ENCODE data around the gene GMDS. TPM values are rescaled to one million over a fixed set of nuclear protein-coding genes. Genes with fewer than 3 reads are reported as not detected.

Gene GMDS
- total RNA-seq, 2 donors from 2014 or later: 18.2 to 20.5 TPM

GRCh38 chr6:1819007-1819406 lies 426.4 kb downstream of the GMDS start:
- H3K4me1 Mint-ChIP-seq: peaks cover 7% of the 10 kb centered on the region
- ATAC-seq: no peak
- H3K9me3 ChIP-seq (ENCODE audit: control insufficient read depth, low read length, poor library complexity, severe bottlenecking): no peaks in the 10 kb centered on the region
- H3K27ac Mint-ChIP-seq: no peak overlapping the region
- no peaks in the 10 kb centered on the region for H3K27me3 Mint-ChIP-seq
- no peak for DNase-seq
- peaks cover 2% of the 10 kb centered on the region for H3K36me3 Mint-ChIP-seq (ENCODE audit: low read depth)
- H3K4me3 Mint-ChIP-seq: no peak overlapping the region

- H3K9me3 ChIP-seq (ENCODE audit: control insufficient read depth, low read length, poor library complexity, severe bottlenecking): no peaks in the 10 kb centered on the region
- no peak overlapping the region for H3K4me3 Mint-ChIP-seq
- peaks cover 2% of the 10 kb centered on the region for H3K36me3 Mint-ChIP-seq (ENCODE audit: low read depth)
- H3K27ac Mint-ChIP-seq: no peak overlapping the region
- ATAC-seq: no peak
- H3K4me1 Mint-ChIP-seq: no peaks in the 10 kb centered on the region
- DNase-seq: no peak
- no peaks in the 10 kb centered on the region for H3K27me3 Mint-ChIP-seq
Measured at GRCh38 chr6:1817033-1817761, 428.2 kb downstream of the GMDS start.

- H3K4me1 Mint-ChIP-seq: no peaks in the 10 kb centered on the region
- H3K27ac Mint-ChIP-seq: no peak overlapping the region
- H3K4me3 Mint-ChIP-seq: no peak overlapping the region
- ATAC-seq: no peak
- DNase-seq: no peak
- H3K27me3 Mint-ChIP-seq: no peaks in the 10 kb centered on the region
- peaks cover 6% of the 10 kb centered on the region for H3K36me3 Mint-ChIP-seq (ENCODE audit: low read depth)
- H3K9me3 ChIP-seq (ENCODE audit: control insufficient read depth, low read length, poor library complexity, severe bottlenecking): no peaks in the 10 kb centered on the region
Measured at GRCh38 chr6:1815827-1816452, 429.5 kb downstream of the GMDS start.

- no peak overlapping the region for H3K27ac Mint-ChIP-seq
- H3K27me3 Mint-ChIP-seq: no peaks in the 10 kb centered on the region
- ATAC-seq (no peak), DNase-seq (no peak)
- peaks cover 6% of the 10 kb centered on the region for H3K36me3 Mint-ChIP-seq (ENCODE audit: low read depth)
- no peaks in the 10 kb centered on the region for H3K4me1 Mint-ChIP-seq
- H3K4me3 Mint-ChIP-seq: no peak overlapping the region
- H3K9me3 ChIP-seq (ENCODE audit: control insufficient read depth, low read length, poor library complexity, severe bottlenecking): no peaks in the 10 kb centered on the region
Measured at GRCh38 chr6:1814279-1814678, 431.1 kb downstream of the GMDS start.

GRCh38 chr6:1812487-1812886 lies 432.9 kb downstream of the GMDS start:
- DNase-seq (no peak), ATAC-seq (no peak)
- Mint-ChIP-seq H3K4me3 (no peak overlapping the region), H3K4me1 (no peaks in the 10 kb centered on the region), H3K27me3 (no peaks in the 10 kb centered on the region), H3K27ac (no peak overlapping the region), H3K36me3 (ENCODE audit: low read depth) (peaks cover 6% of the 10 kb centered on the region)
- no peaks in the 10 kb centered on the region for H3K9me3 ChIP-seq (ENCODE audit: control insufficient read depth, low read length, poor library complexity, severe bottlenecking)

- no peak overlapping the region for H3K4me3 Mint-ChIP-seq
- H3K36me3 Mint-ChIP-seq (ENCODE audit: low read depth): peaks cover 6% of the 10 kb centered on the region
- H3K9me3 ChIP-seq (ENCODE audit: control insufficient read depth, low read length, poor library complexity, severe bottlenecking): no peaks in the 10 kb centered on the region
- ATAC-seq (no peak), DNase-seq (no peak)
- H3K4me1 Mint-ChIP-seq: no peaks in the 10 kb centered on the region
- no peaks in the 10 kb centered on the region for H3K27me3 Mint-ChIP-seq
- H3K27ac Mint-ChIP-seq: no peak overlapping the region
Measured at GRCh38 chr6:1812034-1812433, 433.4 kb downstream of the GMDS start.

GRCh38 chr6:1810880-1811279 lies 434.5 kb downstream of the GMDS start:
- ATAC-seq: no peak
- DNase-seq: no peak
- Mint-ChIP-seq H3K4me1 (no peaks in the 10 kb centered on the region), H3K36me3 (ENCODE audit: low read depth) (peaks cover 6% of the 10 kb centered on the region), H3K27me3 (no peaks in the 10 kb centered on the region), H3K4me3 (no peak overlapping the region), H3K27ac (no peak overlapping the region)
- no peaks in the 10 kb centered on the region for H3K9me3 ChIP-seq (ENCODE audit: control insufficient read depth, low read length, poor library complexity, severe bottlenecking)

GRCh38 chr6:1809291-1809988 lies 436.0 kb downstream of the GMDS start:
- H3K36me3 Mint-ChIP-seq (ENCODE audit: low read depth): peaks cover 6% of the 10 kb centered on the region
- no peak overlapping the region for H3K27ac Mint-ChIP-seq
- no peaks in the 10 kb centered on the region for H3K9me3 ChIP-seq (ENCODE audit: control insufficient read depth, low read length, poor library complexity, severe bottlenecking)
- no peak for DNase-seq
- ATAC-seq: no peak
- no peak overlapping the region for H3K4me3 Mint-ChIP-seq
- H3K4me1 Mint-ChIP-seq: no peaks in the 10 kb centered on the region
- H3K27me3 Mint-ChIP-seq: no peaks in the 10 kb centered on the region

GRCh38 chr6:1806935-1807334 lies 438.5 kb downstream of the GMDS start:
- H3K4me3 Mint-ChIP-seq: no peak overlapping the region
- H3K27me3 Mint-ChIP-seq: no peaks in the 10 kb centered on the region
- H3K36me3 Mint-ChIP-seq (ENCODE audit: low read depth): peaks cover 1% of the 10 kb centered on the region
- H3K27ac Mint-ChIP-seq: no peak overlapping the region
- ATAC-seq (no peak), DNase-seq (no peak)
- no peaks in the 10 kb centered on the region for H3K4me1 Mint-ChIP-seq
- no peaks in the 10 kb centered on the region for H3K9me3 ChIP-seq (ENCODE audit: control insufficient read depth, low read length, poor library complexity, severe bottlenecking)

- Mint-ChIP-seq H3K27me3 (no peaks in the 10 kb centered on the region), H3K36me3 (ENCODE audit: low read depth) (no peaks in the 10 kb centered on the region), H3K4me3 (no peak overlapping the region), H3K4me1 (no peaks in the 10 kb centered on the region), H3K27ac (no peak overlapping the region)
- no peak for ATAC-seq
- no peaks in the 10 kb centered on the region for H3K9me3 ChIP-seq (ENCODE audit: control insufficient read depth, low read length, poor library complexity, severe bottlenecking)
- no peak for DNase-seq
Measured at GRCh38 chr6:1802491-1803395, 442.7 kb downstream of the GMDS start.

- no peak for DNase-seq
- Mint-ChIP-seq H3K4me1 (no peaks in the 10 kb centered on the region), H3K36me3 (ENCODE audit: low read depth) (no peaks in the 10 kb centered on the region), H3K27me3 (no peaks in the 10 kb centered on the region), H3K4me3 (no peak overlapping the region), H3K27ac (no peak overlapping the region)
- H3K9me3 ChIP-seq (ENCODE audit: control insufficient read depth, low read length, poor library complexity, severe bottlenecking): no peaks in the 10 kb centered on the region
- ATAC-seq: no peak
Measured at GRCh38 chr6:1801401-1801800, 444.0 kb downstream of the GMDS start.

GRCh38 chr6:1800845-1801244 lies 444.6 kb downstream of the GMDS start:
- Mint-ChIP-seq H3K27ac (no peak overlapping the region), H3K36me3 (ENCODE audit: low read depth) (no peaks in the 10 kb centered on the region), H3K4me1 (no peaks in the 10 kb centered on the region), H3K4me3 (no peak overlapping the region), H3K27me3 (no peaks in the 10 kb centered on the region)
- H3K9me3 ChIP-seq (ENCODE audit: control insufficient read depth, low read length, poor library complexity, severe bottlenecking): no peaks in the 10 kb centered on the region
- ATAC-seq: no peak
- DNase-seq: no peak

GRCh38 chr6:1798965-1799325 lies 446.5 kb downstream of the GMDS start:
- Mint-ChIP-seq H3K27me3 (no peaks in the 10 kb centered on the region), H3K4me1 (no peaks in the 10 kb centered on the region), H3K36me3 (ENCODE audit: low read depth) (no peaks in the 10 kb centered on the region), H3K4me3 (no peak overlapping the region), H3K27ac (no peak overlapping the region)
- no peak for ATAC-seq
- DNase-seq: no peak
- no peaks in the 10 kb centered on the region for H3K9me3 ChIP-seq (ENCODE audit: control insufficient read depth, low read length, poor library complexity, severe bottlenecking)
